HepG2 (cell line): ENCODE data around the gene RNASE13. TPM values are rescaled to one million over a fixed set of nuclear protein-coding genes. Genes with fewer than 3 reads are reported as not detected.

Experiments used
- AGO2 ChIP-seq: fragments of 200-400 bp; formaldehyde crosslinking; optimal IDR thresholded peaks from 2 replicates; pipeline ENCODE3; 2017; ENCODE audit warnings: mild to moderate bottlenecking, low read depth, low read length, moderate library complexity
- ARHGAP35 ChIP-seq: sonication (generic); formaldehyde crosslinking; IDR thresholded peaks from 2 replicates; pipeline ENCODE4 v1.9.0; 2022; ENCODE audit warnings: mild to moderate bottlenecking, inconsistent platforms, moderate library complexity, missing genetic modification reagents, borderline replicate concordance
- CEBPG ChIP-seq: IDR thresholded peaks from 2 replicates; pipeline ENCODE4 v1.6.1; 2016
- GATA4 ChIP-seq: sonication (generic); IDR thresholded peaks from 2 replicates; pipeline ENCODE4 v1.6.1; 2016; ENCODE audit warnings: antibody characterized with exemption, low read depth, borderline replicate concordance
- HMG20A ChIP-seq: IDR thresholded peaks from 2 replicates; pipeline ENCODE4 v1.6.1; 2016; ENCODE audit warnings: borderline replicate concordance
- KLF15 ChIP-seq: sonication (generic); formaldehyde crosslinking; IDR thresholded peaks from 2 replicates; pipeline ENCODE4 v1.8.1; 2023; ENCODE audit warnings: borderline replicate concordance, mild to moderate bottlenecking, inconsistent platforms, missing genetic modification reagents, mixed read lengths
- KLF16 ChIP-seq, 2 experiments: sonication (generic) in 1 of 2; formaldehyde crosslinking in 1 of 2; IDR thresholded peaks; 2 replicates each; pipeline versions ENCODE4 v1.6.1 to v1.8.0; 2016 to 2023; ENCODE audit warnings: missing genetic modification reagents in 2 of 2, missing compliant biosample characterization in 1 of 2
- NR3C1 ChIP-seq: sonication (generic); formaldehyde crosslinking; IDR thresholded peaks from 2 replicates; pipeline ENCODE4 v1.4.0; 2020; ENCODE audit warnings: missing genetic modification reagents
- RBFOX2 ChIP-seq: fragments of 200-400 bp; formaldehyde crosslinking; IDR thresholded peaks from 2 replicates; pipeline ENCODE4 v1.6.1; 2017; ENCODE audit warnings: low read depth, mild to moderate bottlenecking, low read length
- U2AF2 ChIP-seq: fragments of 200-400 bp; formaldehyde crosslinking; IDR thresholded peaks from 2 replicates; pipeline ENCODE4 v1.6.1; 2017; ENCODE audit warnings: low read depth, mild to moderate bottlenecking, low read length
- ZNF441 ChIP-seq: sonication (generic); formaldehyde crosslinking; IDR thresholded peaks from 2 replicates; pipeline ENCODE4 v1.7.0; 2021; ENCODE audit warnings: missing genetic modification reagents, borderline replicate concordance
- polyA plus RNA-seq, 8 experiments: library from polyadenylated mRNA; depleted of rRNA in 3 of 8; stranded (reverse) in 7 of 8; unstranded in 1 of 8; fragments of >200 nt; fragmentation: Illumina TruSeq in 4 of 8; extraction: Trizol in 4 of 8; gene quantifications; 2 replicates each; pipeline versions ENCODE4 v1.2.1 to v1.2.3, GENCODE V29; 2011 to 2016; ENCODE audit warnings: low read depth in 4 of 8, missing spikeins in 1 of 8, mixed read lengths in 1 of 8; ENCODE audit not compliant: insufficient read depth in 1 of 8
- total RNA-seq, 5 experiments: library from RNA; depleted of rRNA; stranded (reverse); fragments of >200 nt; fragmentation: Illumina TruSeq; extraction: Trizol; gene quantifications; 2 replicates each; pipeline ENCODE4 v1.2.3, GENCODE V29; 2016; ENCODE audit warnings: low read depth in 1 of 5
- TF ChIP-seq, protein P1 (sequence below): sonication (generic); formaldehyde crosslinking; IDR thresholded peaks from 2 replicates; pipeline ENCODE4 v1.8.1; 2022; ENCODE audit warnings: low read depth, mild to moderate bottlenecking, missing genetic modification reagents
- TF ChIP-seq, protein P2 (sequence below): sonication (generic); formaldehyde crosslinking; IDR thresholded peaks from 2 replicates; pipeline ENCODE4 v1.8.0; 2022; ENCODE audit warnings: mild to moderate bottlenecking, missing genetic modification reagents; ENCODE audit not compliant: insufficient replicate concordance
- TF ChIP-seq, protein P3 (sequence below): IDR thresholded peaks from 2 replicates; pipeline ENCODE4 v1.6.1; 2016; ENCODE audit warnings: low read depth, borderline replicate concordance
- TF ChIP-seq, protein P4 (sequence below): sonication (generic); formaldehyde crosslinking; IDR thresholded peaks from one replicate; pipeline ENCODE4 v1.5.1; 2020; ENCODE audit warnings: mild to moderate bottlenecking, missing genetic modification reagents; ENCODE audit errors: not compliant biosample characterization

Gene RNASE13
- total and polyA plus RNA-seq, 2 of the 13 experiments (the other 11 are each of a cell fraction or from before 2014, with no cell fraction given), result 1.0 TPM; not detected in 1

DNA sequence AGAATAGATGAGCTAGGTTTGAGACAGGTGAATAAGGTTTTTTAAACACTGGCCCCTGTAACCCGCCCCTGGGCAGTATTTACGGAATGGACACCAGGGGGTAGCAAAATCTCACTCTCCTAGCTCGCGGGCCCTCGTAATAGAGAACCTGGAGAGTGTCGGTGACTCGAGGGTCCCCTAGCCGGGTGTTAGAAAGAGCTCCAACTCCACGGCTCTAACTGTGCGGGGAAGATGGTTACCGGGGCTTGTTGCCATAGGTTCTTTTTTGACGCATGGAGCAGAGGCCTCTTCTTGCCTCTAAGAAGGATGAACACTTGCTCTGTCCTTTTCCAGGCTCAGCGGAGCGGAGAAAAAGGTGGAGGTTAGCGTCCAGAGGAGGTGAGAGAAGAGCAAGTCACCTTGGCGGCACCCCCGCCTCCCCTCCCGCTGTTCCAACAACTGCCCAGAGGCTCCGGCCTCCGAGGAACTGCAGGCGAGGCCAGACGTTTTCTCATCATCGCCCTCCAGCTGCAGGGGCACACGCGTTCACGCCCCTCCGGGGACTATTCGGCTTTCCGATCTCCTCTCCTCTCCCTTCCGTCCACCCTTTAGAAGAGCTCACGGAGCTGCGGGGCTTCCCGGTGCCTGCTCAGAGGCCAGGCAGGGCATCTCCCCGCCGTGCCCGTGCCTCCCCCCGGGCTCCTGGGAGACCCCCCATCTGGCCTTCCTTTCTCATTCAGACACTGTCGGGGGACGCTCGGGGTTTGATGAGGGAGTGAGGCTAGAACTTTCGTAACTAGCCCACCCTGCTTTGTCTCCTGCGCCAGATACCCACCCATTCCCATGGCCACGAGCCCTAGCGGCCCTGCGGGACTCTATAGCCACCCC is 34.1 kb upstream of the RNASE13 start (continued):
- TF ChIP-seq, protein P1, sequence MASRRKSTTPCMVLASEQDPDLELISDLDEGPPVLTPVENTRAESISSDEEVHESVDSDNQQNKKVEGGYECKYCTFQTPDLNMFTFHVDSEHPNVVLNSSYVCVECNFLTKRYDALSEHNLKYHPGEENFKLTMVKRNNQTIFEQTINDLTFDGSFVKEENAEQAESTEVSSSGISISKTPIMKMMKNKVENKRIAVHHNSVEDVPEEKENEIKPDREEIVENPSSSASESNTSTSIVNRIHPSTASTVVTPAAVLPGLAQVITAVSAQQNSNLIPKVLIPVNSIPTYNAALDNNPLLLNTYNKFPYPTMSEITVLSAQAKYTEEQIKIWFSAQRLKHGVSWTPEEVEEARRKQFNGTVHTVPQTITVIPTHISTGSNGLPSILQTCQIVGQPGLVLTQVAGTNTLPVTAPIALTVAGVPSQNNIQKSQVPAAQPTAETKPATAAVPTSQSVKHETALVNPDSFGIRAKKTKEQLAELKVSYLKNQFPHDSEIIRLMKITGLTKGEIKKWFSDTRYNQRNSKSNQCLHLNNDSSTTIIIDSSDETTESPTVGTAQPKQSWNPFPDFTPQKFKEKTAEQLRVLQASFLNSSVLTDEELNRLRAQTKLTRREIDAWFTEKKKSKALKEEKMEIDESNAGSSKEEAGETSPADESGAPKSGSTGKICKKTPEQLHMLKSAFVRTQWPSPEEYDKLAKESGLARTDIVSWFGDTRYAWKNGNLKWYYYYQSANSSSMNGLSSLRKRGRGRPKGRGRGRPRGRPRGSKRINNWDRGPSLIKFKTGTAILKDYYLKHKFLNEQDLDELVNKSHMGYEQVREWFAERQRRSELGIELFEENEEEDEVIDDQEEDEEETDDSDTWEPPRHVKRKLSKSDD (CRISPR knock-in tag), result no peak
- peak; percentile 24 for TF ChIP-seq AGO2
- 0 out of 2 replicates have a peak, but pooled peaks have one; percentile 18 for TF ChIP-seq RBFOX2
- TF ChIP-seq, protein P2, sequence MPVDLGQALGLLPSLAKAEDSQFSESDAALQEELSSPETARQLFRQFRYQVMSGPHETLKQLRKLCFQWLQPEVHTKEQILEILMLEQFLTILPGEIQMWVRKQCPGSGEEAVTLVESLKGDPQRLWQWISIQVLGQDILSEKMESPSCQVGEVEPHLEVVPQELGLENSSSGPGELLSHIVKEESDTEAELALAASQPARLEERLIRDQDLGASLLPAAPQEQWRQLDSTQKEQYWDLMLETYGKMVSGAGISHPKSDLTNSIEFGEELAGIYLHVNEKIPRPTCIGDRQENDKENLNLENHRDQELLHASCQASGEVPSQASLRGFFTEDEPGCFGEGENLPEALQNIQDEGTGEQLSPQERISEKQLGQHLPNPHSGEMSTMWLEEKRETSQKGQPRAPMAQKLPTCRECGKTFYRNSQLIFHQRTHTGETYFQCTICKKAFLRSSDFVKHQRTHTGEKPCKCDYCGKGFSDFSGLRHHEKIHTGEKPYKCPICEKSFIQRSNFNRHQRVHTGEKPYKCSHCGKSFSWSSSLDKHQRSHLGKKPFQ (CRISPR knock-in tag), result no peak
- no peak for TF ChIP-seq NR3C1 (CRISPR knock-in tag)
- TF ChIP-seq, protein P3, sequence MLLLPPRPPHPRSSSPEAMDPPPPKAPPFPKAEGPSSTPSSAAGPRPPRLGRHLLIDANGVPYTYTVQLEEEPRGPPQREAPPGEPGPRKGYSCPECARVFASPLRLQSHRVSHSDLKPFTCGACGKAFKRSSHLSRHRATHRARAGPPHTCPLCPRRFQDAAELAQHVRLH, result no peak
- TF ChIP-seq KLF15 (CRISPR knock-in tag), result no peak
- TF ChIP-seq ARHGAP35 (CRISPR knock-in tag), result peak; percentile 29; the same call in 1 of the 2 replicates
- no peak for TF ChIP-seq GATA4
- TF ChIP-seq ZNF441 (CRISPR knock-in tag), result no peak
- TF ChIP-seq U2AF2, result no peak
- TF ChIP-seq, protein P4, sequence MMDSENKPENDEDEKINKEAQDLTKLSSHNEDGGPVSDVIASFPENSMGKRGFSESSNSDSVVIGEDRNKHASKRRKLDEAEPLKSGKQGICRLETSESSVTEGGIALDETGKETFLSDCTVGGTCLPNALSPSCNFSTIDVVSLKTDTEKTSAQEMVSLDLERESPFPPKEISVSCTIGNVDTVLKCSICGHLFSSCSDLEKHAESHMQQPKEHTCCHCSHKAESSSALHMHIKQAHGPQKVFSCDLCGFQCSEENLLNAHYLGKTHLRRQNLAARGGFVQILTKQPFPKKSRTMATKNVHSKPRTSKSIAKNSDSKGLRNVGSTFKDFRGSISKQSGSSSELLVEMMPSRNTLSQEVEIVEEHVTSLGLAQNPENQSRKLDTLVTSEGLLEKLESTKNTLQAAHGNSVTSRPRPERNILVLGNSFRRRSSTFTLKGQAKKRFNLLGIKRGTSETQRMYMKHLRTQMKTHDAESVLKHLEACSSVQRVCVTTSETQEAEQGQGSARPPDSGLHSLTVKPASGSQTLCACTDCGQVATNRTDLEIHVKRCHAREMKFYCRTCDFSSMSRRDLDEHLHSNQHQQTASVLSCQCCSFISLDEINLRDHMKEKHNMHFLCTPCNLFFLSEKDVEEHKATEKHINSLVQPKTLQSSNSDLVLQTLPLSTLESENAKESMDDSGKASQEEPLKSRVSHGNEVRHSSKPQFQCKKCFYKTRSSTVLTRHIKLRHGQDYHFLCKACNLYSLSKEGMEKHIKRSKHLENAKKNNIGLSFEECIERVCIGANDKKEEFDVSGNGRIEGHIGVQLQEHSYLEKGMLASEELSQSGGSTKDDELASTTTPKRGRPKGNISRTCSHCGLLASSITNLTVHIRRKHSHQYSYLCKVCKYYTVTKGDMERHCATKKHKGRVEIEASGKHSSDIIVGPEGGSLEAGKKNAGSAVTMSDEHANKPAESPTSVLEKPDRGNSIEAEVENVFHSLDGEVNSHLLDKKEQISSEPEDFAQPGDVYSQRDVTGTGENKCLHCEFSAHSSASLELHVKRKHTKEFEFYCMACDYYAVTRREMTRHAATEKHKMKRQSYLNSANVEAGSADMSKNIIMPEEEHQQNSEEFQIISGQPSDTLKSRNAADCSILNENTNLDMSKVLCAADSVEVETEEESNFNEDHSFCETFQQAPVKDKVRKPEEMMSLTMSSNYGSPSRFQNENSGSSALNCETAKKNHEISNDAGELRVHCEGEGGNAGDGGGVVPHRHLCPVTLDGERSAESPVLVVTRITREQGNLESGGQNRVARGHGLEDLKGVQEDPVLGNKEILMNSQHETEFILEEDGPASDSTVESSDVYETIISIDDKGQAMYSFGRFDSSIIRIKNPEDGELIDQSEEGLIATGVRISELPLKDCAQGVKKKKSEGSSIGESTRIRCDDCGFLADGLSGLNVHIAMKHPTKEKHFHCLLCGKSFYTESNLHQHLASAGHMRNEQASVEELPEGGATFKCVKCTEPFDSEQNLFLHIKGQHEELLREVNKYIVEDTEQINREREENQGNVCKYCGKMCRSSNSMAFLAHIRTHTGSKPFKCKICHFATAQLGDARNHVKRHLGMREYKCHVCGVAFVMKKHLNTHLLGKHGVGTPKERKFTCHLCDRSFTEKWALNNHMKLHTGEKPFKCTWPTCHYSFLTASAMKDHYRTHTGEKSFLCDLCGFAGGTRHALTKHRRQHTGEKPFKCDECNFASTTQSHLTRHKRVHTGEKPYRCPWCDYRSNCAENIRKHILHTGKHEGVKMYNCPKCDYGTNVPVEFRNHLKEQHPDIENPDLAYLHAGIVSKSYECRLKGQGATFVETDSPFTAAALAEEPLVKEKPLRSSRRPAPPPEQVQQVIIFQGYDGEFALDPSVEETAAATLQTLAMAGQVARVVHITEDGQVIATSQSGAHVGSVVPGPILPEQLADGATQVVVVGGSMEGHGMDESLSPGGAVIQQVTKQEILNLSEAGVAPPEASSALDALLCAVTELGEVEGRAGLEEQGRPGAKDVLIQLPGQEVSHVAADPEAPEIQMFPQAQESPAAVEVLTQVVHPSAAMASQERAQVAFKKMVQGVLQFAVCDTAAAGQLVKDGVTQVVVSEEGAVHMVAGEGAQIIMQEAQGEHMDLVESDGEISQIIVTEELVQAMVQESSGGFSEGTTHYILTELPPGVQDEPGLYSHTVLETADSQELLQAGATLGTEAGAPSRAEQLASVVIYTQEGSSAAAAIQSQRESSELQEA (CRISPR knock-in tag), result peak; percentile 65
- no peak for TF ChIP-seq HMG20A
- no peak for TF ChIP-seq CEBPG (CRISPR knock-in tag)
- peak in 1 of 2 experiments; percentile 50; a peak in 1 of 4 replicates for TF ChIP-seq KLF16 (CRISPR knock-in tag; IDR thresholded peaks at IDR 0.05)
